Fibroblast of lung (primary cell): ENCODE data around the gene FOXL2NB. TPM values are rescaled to one million over a fixed set of nuclear protein-coding genes. Genes with fewer than 3 reads are reported as not detected.

Source experiments
- DNase-seq, 2 donors: peaks; one replicate each; pipeline versions ENCODE4 v3.0.0 to v3.0.0-alpha.2; 2010; ENCODE audit warnings: low read depth in 2 of 2
- H2AFZ ChIP-seq: 2 replicates; pipeline ENCODE4 v1.5.1; 2012; ENCODE audit warnings: low read length, control low read depth, inconsistent platforms
- H3K27ac ChIP-seq: 2 replicates; pipeline ENCODE4 v1.5.1; 2011; ENCODE audit warnings: low read length, control low read depth; ENCODE audit not compliant: insufficient read depth
- H3K27me3 ChIP-seq: 2 replicates; pipeline ENCODE4 v1.5.1; 2011; ENCODE audit warnings: mild to moderate bottlenecking, low read length; ENCODE audit not compliant: control insufficient read depth, insufficient read depth
- H3K36me3 ChIP-seq: 2 replicates; pipeline ENCODE4 v1.5.1; 2011; ENCODE audit warnings: low read length; ENCODE audit not compliant: control insufficient read depth, insufficient read depth
- H3K4me1 ChIP-seq: 2 replicates; pipeline ENCODE4 v1.5.1; 2011; ENCODE audit warnings: low read length; ENCODE audit not compliant: control insufficient read depth, insufficient read depth; ENCODE audit errors: extremely low read depth
- H3K4me2 ChIP-seq: 2 replicates; pipeline ENCODE4 v1.5.1; 2011; ENCODE audit warnings: low read length, control low read depth; ENCODE audit not compliant: insufficient read depth; ENCODE audit errors: extremely low read depth
- H3K4me3 ChIP-seq, 4 experiments: fragments of 200-600 bp in 1 of 4; sonication (generic) in 1 of 4; replicated peaks in 1 of 4; 2 replicates each; pipeline ENCODE4 v1.5.1; 2011 to 2016; ENCODE audit warnings: low read length in 4 of 4, low read depth in 3 of 4, mild to moderate bottlenecking in 3 of 4, control low read depth in 2 of 4, inconsistent platforms in 1 of 4, mixed read lengths in 1 of 4; ENCODE audit not compliant: insufficient read depth in 1 of 4; ENCODE audit errors: control extremely low read depth in 1 of 4
- H3K79me2 ChIP-seq: 2 replicates; pipeline ENCODE4 v1.5.1; 2012; ENCODE audit warnings: mild to moderate bottlenecking, low read length, inconsistent platforms; ENCODE audit not compliant: control insufficient read depth, insufficient read depth
- H3K9ac ChIP-seq: 2 replicates; pipeline ENCODE4 v1.5.1; 2011; ENCODE audit warnings: mild to moderate bottlenecking, low read length, control low read depth; ENCODE audit not compliant: insufficient read depth
- H3K9me3 ChIP-seq: 2 replicates; pipeline ENCODE4 v1.5.1; 2012; ENCODE audit warnings: low read depth, low read length; ENCODE audit not compliant: control insufficient read depth, insufficient read depth
- H4K20me1 ChIP-seq: 2 replicates; pipeline ENCODE4 v1.5.1; 2011; ENCODE audit warnings: low read length; ENCODE audit not compliant: control insufficient read depth, insufficient read depth; ENCODE audit errors: extremely low read depth
- CTCF ChIP-seq, 2 donors: IDR thresholded peaks in 1 of 2; conservative IDR thresholded peaks in 1 of 2; 1 replicate in 1 of 2; 2 replicates in 1 of 2; pipeline ENCODE4 v1.5.1; 2011 to 2012; ENCODE audit warnings: low read length in 2 of 2, control low read depth in 1 of 2, inconsistent platforms in 1 of 2, low read depth in 1 of 2, mild to moderate bottlenecking in 1 of 2
- EZH2 ChIP-seq: IDR thresholded peaks from 2 replicates; pipeline ENCODE4 v1.5.1; 2012; ENCODE audit warnings: low read length, control low read depth, mild to moderate bottlenecking; ENCODE audit errors: missing control alignments
- polyA plus RNA-seq, 2 donors: library from polyadenylated mRNA; depleted of rRNA in 1 of 2; stranded (reverse) in 1 of 2; unstranded in 1 of 2; fragments of >200 nt; gene quantifications; 2 replicates each; pipeline ENCODE4 v1.2.1, GENCODE V29; 2011 to 2012; ENCODE audit warnings: missing spikeins in 1 of 2
- total RNA-seq: library from RNA; depleted of rRNA; stranded (reverse); fragments of >200 nt; gene quantifications from 2 replicates; pipeline ENCODE4 v1.2.1, GENCODE V29; 2014

The FOXL2NB gene
- total and polyA plus RNA-seq, 2 donors (not counting 1 experiment from before 2014, with no cell fraction given), result not detected

GRCh38 chr3:138943724-138944653, 3.0 kb upstream of the FOXL2NB start:
- TF ChIP-seq CTCF (conservative IDR thresholded peaks at IDR 0.05 in 1 of 2, IDR thresholded peaks at IDR 0.05 in 1 of 2; ENCODE audit: low read depth in 1 of 2, low read length in 2 of 2), result no peak
- TF ChIP-seq EZH2, result peak; percentile 93
- peaks cover 95% of the 10 kb centered on the region for H3K27me3 ChIP-seq

GRCh38 chr3:138944654-138944928, 2.4 kb upstream of the FOXL2NB start:
- Histone ChIP-seq H4K20me1 (no peaks in the 10 kb centered on the region), H3K9ac (no peak overlapping the region), H3K27ac (no peak overlapping the region), H3K79me2 (no peaks in the 10 kb centered on the region), H3K36me3 (no peaks in the 10 kb centered on the region), H2AFZ (no peak overlapping the region), H3K4me2 (no peak overlapping the region), H3K27me3 (peaks cover 95% of the 10 kb centered on the region), H3K4me3 (no peak overlapping the region), H3K4me1 (no peaks in the 10 kb centered on the region), H3K9me3 (no peaks in the 10 kb centered on the region)
- no peak for DNase-seq
- TF ChIP-seq EZH2 (no peak), CTCF (conservative IDR thresholded peaks at IDR 0.05 in 1 of 2, IDR thresholded peaks at IDR 0.05 in 1 of 2; ENCODE audit: low read depth in 1 of 2, low read length in 2 of 2) (no peak)

More at GRCh38 chr3:138943724-138944653, 3.0 kb upstream of the FOXL2NB start:
- no peaks in the 10 kb centered on the region for H3K9me3 ChIP-seq
- peak; percentile 15 to 58 for DNase-seq
- H3K4me2 ChIP-seq, result no peak overlapping the region
- no peaks in the 10 kb centered on the region for H3K4me1 ChIP-seq
- H3K4me3 ChIP-seq, result no peak overlapping the region
- no peak overlapping the region for H2AFZ ChIP-seq
- H4K20me1 ChIP-seq, result no peaks in the 10 kb centered on the region
- no peak overlapping the region for H3K9ac ChIP-seq
- no peaks in the 10 kb centered on the region for H3K79me2 ChIP-seq
- H3K36me3 ChIP-seq, result no peaks in the 10 kb centered on the region
- H3K27ac ChIP-seq, result no peak overlapping the region

GRCh38 chr3:138944929-138945708, 1.9 kb upstream of the FOXL2NB start:
- H3K27me3 ChIP-seq, result peaks cover 95% of the 10 kb centered on the region

More at GRCh38 chr3:138944929-138945708, 1.9 kb upstream of the FOXL2NB start:
- Histone ChIP-seq H3K9ac (no peak overlapping the region), H3K27ac (no peak overlapping the region), H3K4me2 (no peak overlapping the region), H3K4me3 (no peak overlapping the region), H3K4me1 (no peaks in the 10 kb centered on the region), H3K36me3 (no peaks in the 10 kb centered on the region), H3K9me3 (no peaks in the 10 kb centered on the region), H4K20me1 (no peaks in the 10 kb centered on the region), H3K79me2 (no peaks in the 10 kb centered on the region), H2AFZ (no peak overlapping the region)
- peak in 1 of 2 donors; percentile 23 for DNase-seq
- TF ChIP-seq CTCF (conservative IDR thresholded peaks at IDR 0.05 in 1 of 2, IDR thresholded peaks at IDR 0.05 in 1 of 2; ENCODE audit: low read depth in 1 of 2, low read length in 2 of 2), result no peak
- TF ChIP-seq EZH2, result peak; percentile 100
